ENCODE data around the gene SATB2.

Gene SATB2

DNA sequence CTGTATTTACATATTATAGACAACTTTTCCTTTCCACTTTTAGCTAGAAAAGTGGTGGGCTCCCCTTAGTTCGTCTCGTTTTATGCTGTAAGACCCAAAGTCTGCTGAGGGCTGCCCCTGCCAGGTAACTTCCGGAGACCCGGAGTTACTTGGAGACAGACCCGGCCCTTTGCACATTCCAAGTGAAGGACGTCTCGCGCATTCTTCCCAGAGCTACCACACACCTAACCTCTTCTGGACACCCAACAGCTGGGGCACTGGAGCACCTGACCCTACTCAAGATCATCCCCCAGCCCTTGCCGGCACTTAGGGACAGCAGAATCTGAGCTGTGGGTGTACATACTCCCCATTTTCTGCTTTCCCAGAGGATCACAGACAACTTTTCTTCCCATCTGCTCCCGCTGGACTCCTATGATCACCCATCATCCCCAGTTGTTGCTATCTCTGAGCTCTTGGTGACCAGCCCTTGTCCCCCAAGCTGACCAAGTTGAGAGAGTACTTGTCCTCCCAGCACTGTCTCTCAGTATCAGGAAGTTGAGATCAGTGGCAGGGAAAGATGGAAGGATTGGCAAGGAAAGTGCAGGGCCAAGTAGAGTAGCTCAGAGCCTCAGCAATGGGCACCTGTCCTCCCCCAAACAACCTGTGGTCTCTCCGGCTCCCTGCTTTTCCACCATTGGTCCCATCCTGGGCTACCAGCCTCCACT is 8.4 kb upstream of the SATB2 start:
- DNase-seq: no peak

DNA sequence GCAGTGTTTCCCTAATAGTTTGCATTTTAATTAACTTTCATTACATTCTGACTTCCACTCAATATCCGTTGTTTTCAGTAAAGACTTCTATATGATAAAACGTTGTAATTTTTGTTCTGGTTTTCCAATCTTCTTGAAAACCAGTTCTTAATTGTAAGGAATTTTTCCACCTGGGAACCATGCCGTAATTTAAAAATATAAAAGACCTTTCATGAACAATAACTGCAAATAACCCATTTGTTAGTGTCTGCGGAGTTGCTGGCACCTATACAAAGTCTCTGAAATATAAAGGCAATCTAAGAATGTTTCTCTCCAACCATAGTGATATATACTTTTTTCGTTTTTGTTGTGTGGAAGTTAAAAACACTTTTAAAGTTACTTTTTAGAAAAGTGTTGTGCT is 7.7 kb upstream of the SATB2 start:
- DNase-seq: no peak

DNA sequence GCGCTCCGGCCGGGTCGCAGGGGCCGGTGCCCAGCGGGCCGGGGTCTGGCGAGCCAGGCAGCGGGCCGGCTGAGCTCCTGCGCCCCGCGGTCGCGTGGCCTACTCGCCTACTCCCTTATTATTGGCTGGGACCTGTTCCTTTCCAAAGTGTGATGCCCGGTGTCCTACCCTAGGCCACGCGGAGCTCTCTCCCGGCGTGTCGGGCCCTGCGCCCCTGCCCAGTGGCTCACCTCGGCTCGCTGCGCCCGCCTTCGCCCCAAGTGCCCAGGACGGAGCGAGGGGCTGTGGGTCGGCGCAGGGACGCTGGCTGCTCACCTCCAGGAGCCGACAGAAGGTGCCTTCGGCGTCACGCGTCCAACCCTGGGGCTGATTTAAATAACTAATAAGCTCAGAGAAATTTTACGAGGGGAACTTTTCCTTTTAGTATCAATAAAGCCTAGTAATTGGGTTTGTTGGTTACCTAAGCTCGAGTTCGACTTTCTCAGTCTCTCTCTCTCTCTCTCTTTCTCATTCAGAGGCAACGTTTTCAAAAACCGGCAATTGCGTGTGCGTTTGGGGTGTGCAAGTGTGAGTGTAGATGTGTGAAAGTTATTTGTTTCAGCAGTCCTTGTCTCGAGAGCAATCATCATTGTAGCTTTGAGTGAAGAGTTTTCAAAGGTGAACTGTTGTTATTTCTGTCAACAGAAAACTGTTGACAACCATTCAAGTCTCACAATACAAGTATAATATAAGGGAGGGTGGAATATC is 7.0 kb upstream of the SATB2 start:
- DNase-seq: no peak

DNA sequence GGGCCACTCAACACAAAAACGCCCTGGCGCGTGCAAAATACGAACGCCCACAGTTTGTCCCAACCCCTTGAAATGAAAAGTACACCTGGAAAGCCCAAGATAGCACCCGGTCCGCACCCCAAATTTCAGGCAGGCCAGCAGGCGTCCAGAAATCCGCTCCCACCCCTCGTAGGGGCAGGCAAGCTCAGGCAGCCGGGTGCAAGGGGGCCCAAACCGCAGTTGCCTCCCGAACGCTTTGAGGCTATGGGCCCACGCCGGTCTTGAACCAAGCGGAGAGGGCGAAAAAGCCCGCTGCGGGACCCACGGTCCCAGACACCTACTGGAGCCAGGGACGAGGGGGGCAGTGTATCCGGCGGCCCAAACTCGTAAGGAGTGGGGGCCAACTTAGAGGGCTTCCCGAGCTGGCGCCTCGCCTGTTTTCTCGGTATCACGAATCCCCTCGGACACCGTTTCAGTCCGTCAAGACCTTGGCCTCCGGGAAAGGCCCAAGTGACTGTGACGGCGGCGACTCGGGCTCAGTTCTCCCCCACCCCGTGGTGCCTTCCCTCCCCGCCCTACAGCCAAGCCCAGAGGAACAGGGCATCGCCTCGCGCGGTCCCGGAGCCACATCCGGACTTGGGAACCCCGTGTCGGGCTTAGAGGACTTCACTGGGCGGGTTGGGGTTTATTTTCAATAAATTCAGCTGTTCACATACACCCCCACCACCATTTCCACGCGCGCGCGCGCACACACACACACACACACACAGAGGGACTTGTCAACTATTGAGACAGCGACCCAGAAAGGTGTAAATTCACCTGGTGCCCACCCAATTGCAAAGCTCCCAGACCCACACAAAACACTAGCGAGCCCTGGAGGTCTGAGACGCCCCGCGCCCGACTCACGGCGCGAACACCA is 6.2 kb upstream of the SATB2 start:
- DNase-seq: no peak

DNA sequence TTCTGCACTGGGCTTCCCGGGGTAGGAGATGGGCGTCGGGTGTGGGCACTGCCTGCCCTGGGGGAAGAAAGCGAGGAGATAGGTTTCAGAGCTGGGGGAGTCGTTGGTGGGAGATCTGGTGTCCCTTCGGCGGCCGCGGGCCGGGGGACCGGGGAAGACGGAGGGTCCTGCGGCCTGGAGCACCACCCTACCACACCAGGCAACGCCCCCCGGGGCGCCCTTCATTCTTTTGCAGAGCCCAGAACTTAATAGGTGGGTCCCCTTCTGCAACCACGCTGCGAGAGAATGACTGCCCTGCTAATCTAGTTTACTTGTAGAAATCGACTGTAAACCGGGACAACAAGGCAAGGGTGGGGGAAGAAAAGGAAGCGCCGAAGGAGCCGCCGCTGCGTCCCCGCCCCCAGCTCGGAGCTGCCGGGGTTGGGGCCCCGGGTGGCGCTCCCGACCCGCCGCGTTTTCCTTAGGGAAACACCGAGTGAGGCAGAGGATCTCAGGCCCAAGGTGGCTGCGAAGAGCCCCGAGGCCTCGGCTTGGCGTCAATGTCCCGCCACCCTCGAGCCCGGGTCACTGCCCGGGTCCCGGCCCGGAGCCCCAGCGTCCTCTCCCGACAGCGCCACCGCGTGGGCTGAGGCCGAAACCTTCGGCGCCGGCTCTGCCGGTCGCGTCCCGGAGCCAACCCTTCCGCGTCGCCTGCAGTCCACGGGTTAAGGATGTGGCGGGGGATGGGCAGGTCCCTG is 5.4 kb upstream of the SATB2 start:
- no peak for DNase-seq

GRCh38 chr2:199462347-199462955 is 4.7 kb upstream of the SATB2 start:
- DNase-seq: no peak

GRCh38 chr2:199461711-199462346 is 4.1 kb upstream of the SATB2 start:
- DNase-seq: no peak

DNA sequence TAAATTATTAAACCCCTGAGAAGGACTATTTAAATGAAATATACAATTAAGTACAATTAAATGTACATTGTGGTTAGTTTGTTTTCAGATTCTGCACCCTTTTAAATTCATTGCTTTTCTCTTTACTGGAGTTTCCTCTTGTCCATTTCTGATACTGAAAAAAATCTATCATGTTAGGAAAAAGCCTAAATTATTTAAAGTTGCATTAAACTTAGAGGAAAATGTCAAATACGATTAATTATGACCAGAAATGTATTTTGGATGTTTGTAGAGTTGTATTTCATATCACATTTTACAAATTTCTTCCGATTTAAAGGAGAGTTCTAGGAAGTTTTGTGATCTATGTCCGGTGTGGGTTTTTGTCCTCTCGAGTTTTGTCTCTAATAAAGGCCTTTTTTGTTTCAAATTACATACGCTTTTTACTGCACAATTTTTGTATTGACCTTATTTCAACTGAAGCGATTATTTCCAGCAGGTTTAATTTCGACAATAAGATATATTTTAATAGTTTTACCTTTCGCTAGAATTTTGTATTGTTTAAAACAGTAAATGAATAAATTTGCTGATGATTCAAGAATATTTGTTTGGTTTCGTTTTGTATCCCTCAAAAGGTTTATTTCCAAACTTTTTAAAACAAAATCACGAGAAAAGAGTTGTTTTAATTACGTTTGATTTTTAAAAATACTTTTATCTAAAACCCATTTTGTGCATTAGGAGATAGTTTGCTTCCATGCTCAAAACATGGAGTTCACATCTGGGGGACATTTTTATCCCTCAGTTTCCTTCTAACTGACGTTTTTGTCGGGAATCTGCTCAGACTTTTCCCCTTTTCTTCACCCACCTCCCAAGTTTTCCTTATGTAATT is 3.3 kb upstream of the SATB2 start:
- DNase-seq: no peak

DNA sequence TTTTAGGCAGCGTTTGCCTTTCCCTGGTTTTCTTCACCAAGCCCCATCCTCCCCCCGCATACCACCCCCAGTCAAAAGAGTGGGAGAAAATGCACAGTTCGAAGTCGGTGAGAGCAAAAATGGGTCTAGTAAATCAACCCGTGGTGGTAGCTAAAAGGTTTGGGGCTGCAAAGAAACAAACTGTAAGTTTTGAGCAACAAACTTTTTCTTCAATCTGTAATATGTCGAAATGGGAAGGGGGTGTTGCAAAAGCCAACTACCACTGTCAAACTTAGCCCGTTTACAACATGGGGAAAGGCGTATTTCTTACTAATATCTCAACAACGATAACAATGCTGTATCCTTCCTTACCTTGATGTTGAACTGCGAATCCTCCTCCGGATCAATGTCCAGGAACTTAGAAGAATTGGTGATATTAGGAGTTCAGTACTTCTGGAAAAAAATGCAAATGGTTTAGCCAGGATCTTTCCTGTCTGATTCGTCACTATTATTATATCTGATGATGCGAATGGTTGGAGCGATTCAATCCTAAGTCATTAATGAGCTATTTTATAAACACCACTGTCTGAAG is 2.4 kb upstream of the SATB2 start:
- no peak for DNase-seq

- peak; percentile 28 for DNase-seq
Measured at GRCh38 chr2:199459286-199460100, 1.8 kb upstream of the SATB2 start.

- no peak for DNase-seq
Measured at GRCh38 chr2:199458806-199459285, 1.1 kb upstream of the SATB2 start.

GRCh38 chr2:199458009-199458805 is 468 bp upstream of the SATB2 start:
- DNase-seq: no peak

- no peak for DNase-seq
Measured at GRCh38 chr2:199456383-199457146, 1.2 kb downstream of the SATB2 start.

DNA sequence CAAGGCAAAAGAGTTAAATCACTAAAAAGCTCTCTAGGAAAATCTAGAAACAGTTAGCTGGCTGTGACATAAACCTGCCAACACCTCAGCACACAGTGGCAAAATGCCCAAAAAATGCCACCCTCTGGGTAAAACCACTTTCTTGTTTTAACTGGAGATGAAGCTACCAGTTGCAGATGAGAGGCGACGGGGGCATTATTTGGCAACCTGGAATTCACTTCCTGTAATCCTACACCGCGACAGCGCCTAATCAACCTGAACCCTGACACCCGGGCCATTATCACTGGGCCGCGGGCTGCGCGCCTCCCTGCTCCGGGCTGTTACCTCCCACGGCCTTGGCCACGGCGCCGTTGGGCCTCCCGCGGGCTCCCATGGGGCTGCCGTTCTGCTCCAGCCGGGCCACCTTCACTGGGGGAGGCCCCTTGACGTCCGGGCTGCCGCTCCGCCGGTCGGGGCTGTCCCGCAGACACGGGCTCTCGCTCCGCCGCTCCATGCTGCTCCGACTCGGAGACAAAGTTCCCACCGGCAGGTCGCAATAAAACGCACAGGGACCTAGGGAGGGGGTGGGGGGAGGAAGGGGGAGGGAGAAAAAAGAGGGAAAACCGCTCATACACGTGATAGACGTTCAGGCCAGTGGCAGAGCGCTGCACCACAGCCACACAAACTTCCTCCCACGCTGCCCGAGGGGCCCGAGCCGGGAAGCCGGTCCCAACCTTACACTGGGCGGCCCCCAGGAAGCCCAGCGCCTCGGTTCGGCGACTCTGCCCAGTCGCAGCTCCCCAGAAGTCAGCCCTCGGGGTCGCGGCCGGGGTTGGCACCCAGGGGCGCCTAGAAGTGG is 2.0 kb downstream of the SATB2 start:
- no peak for DNase-seq

- no peak for DNase-seq
Measured at GRCh38 chr2:199455210-199455544, 2.6 kb downstream of the SATB2 start.

DNA sequence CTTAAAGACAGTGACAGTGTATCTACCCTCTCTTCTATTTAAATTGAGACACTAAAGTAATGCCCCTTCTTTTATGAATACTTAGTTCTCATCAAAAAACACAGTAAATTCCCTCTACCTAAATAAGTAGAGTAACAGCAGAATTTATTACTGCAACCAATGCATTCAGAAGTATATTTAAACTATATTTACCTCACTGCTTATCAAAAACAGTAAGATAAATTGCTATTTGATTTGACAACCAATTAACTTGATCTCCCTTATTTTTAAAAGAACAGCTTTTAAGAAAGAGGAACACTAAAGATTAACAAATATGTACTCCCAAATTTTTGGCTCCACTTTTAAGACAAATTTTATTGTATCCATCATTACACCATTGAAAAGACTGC is 4.8 kb downstream of the SATB2 start:
- no peak for DNase-seq
